Activated CD8-positive, alpha-beta memory T cell treated with anti-CD3 and anti-CD28 coated beads for 1 hour (primary cell): ENCODE measurements around the gene DAPP1.
"Not testable (repeated sequence)": the region's sequence is repeated elsewhere in the genome, so short reads cannot be mapped to it uniquely, and the experiment has no call there.

Experiments
- DNase-seq, 2 donors: peaks; one replicate each; pipeline ENCODE4 v3.0.0-alpha.2; 2020; ENCODE audit warnings: low read depth in 1 of 2; ENCODE audit errors: extremely low read depth in 1 of 2

The DAPP1 gene

DNA sequence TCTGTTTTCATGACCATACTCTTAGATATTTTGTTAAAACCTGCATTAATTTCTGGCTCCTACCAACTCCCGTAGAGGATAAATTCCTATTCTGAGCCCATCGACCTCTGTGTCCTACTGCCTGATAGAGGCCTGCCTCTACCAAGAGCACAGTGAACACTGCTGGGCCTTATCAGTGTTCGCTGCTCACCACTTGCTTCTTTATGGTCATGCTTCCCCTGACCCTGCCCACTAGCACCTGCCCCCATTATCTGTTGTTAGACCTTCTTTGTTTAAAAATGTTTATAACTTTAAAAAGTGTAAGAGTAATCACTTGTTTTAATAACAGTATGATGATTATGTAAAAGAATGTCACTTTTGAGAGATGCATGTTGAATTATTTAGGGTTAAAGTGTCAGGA lies 6.1 kb downstream of the DAPP1 start:
- DNase-seq: no peak

DNA sequence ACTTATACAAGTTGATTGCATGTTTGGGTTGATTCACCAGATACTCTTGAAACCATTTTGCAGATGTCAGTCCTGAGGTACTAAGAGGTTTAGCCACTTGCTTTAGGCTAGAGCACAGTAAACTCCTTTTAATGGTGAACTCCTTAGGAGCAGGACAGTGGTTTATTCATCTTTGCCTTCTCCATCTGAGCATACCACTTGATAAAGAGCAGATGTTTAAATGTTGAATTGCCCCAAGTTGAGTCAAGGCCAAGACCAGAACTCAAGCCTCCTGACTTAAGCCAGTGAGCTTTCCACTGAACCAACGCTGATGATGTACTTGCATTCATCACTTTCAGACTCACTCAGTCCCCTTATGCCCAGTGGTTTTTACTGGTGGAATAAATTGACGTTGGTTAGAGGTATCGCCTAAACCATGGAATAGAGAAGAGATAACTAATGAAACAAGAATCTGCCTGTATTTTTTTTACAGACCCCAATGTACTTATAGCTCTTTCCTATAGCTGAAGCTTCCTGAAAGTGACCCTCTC lies 7.5 kb downstream of the DAPP1 start:
- DNase-seq: no peak

DNA sequence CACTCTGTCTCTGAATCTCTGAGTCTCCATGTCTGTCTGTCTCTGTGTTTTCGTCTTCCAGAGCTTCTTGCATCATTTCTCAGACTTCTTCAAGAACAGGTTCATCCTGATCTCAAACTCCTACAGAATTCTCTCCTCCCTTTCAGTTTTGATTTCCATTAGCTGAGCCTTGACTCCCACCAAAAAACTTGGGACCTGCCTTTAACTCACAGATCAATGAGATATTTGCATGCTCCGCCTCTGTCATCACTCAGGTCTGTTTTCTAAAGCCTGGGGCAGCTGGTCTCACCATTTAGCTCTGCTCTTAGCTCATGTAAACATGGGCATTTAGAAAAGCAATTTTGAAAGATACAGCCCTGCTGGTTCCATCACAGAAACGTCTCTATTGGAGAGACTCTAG lies 8.6 kb downstream of the DAPP1 start:
- no peak for DNase-seq

DNA sequence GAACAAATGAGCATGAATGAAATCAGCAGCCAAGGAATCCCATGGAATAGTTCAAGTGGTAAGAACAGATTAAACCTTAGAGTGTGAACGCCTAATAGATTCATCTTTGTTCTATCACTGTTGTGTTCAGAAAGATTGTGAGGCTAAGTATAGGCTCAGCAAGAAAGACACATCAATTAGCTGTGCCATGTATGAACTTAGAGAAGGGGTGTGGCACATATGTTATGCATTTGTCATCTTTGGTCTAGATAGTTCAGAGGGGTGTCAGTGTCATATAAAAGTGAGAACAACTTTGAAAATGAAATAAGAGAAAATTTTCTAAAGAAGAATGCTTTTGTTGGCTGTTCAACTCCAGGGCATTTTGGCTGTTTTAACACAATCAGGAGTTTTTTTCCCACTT lies 9.4 kb downstream of the DAPP1 start:
- no peak for DNase-seq

DNA sequence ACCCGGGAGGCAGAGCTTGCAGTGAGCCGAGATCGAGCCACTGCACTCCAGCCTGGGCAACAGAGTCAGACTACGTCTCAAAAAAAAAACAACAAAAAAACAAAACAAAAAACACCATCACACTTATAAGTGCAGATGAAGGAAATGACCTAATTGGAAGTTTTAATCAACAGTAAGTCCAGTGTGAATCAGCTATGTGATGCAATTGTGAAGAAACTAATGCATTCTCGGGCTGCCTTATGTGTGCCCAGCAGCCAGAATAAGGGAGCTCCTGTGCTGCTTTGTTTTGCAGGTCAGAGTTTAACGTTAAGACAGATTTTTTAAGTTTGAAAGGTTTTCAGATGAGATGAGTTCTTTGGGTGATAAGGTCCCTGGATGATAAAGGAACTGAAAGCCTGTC lies 10.8 kb downstream of the DAPP1 start:
- no peak for DNase-seq

DNA sequence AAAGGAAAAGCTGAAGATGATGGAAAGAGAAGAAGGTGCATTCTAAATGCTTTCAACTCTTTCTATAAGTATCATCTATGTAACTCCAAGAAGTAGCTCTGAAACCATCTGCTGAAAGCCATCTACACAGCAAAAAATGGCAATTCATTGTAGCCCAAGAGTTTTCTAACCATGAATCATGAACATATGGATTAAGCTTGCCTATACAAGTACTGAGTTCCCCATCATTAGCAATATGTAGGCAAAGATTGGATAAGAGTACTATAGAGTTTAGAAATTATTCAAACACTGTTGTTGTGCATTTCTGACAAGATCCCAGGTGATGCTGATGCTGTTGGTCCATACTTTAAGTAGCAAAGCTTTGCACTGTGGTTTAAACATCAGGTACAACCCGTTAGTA lies 11.2 kb downstream of the DAPP1 start:
- no peak for DNase-seq

DNA sequence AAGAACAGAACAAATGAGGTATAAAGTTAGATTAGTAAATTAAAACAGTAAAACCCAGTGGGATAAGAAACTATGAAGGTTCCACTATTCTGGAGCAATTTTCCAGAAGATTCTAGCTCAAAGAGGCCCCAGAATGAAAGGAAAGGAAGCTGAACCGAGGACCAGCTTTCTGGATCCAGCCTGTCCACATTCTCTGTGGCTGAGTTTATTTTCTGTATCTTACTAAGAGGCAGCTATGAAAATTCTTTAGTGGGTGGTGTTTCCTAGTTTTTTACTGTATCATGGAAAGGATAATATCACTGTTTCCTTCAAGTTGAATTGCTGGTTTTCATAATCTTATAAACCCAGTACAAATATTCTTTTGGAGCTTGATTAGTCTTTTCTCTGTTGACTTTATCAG lies 11.8 kb downstream of the DAPP1 start:
- DNase-seq: no peak

DNA sequence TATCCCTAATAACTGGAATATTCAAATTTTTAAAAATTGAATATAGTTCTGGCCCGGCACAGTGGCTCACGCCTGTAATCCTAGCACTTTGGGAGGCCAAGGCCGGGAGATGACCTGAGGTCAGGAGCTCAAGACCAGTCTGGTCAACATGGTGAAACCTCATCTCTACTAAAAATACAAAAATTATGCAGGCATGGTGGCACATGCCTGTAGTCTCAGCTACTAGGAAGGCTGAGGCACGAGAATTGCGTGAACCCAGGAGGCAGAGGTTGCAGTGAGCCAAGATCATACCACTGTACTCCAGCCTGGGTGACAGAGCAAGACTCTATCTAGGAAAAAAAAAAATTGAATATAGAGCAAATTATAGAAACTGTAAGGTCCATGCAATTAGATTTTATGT lies 13.4 kb downstream of the DAPP1 start:
- not testable (repeated sequence) for DNase-seq

DNA sequence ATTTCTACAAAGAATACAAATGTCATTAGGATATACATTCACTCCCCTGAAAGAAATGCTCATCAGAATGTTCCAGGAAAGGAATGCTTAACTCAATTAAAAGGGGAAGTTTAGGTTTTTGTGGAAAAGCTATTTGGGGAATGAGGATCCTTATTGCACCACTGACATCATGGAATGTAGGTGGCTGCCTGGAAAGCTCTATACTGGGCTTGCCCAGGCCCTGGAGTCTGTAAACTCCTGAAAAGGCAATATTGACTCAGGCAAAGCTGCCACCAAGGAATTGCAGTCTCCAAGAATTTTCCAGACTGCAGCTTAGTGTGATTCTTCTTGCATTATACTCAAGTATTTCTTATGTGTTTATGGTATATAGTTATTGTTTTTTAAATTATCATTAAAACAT lies 15.7 kb downstream of the DAPP1 start:
- DNase-seq: no peak

DNA sequence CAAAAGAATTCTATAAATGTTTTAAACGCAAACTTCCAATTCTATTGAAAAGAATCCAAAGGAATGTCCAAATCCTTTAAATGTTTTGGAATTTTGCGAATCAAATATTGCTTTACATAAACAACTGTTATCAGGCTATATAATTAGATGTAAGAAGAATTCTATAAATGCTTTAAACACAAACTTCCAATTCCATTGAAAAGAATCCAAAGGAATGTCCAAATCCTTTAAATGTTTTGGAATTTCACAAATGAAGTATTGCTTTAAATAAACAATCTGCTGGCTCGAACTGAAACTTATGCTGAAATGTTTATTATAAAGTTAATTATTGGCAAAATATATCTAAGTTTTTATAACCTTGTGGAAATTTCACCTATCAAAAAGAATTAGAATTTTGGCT lies 16.1 kb downstream of the DAPP1 start:
- DNase-seq: no peak

DNA sequence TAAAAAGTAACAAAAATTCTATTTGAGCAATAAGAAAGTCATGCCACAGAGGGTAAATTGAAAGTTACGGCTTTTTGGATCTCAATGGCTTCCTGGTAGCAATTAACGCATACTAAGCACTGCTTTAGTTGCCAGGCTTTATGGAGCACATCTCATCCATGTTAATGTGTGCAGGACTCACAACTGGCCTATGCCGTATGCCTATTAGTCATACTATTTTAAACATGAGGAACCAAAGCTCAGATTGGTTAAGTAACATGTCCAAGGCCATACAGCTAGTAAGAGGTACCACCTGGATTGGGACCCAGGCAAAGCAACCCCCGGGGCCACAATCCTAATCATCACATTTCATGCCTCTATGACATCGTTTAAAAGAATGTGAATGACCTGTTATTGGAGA lies 17.1 kb downstream of the DAPP1 start:
- no peak for DNase-seq

DNA sequence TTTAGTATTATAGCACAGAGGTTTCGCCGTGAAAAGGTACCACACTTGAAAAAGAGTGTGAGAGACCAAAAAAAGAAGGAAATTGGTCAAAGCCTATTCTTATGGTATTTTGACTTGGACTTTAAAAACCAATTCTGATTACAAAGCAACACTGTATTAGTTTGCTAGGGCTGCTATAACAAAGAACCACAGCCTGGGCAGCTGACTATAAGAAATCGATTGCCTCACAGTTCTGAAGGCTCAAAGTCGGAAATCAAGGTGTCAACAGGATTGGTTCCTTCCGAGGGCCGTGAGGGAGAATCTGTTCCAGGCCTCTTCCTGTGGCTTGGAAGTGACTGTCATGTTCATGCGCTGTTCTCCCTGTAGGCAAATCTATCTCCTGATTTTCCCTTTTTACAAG lies 17.9 kb downstream of the DAPP1 start:
- DNase-seq: no peak

DNA sequence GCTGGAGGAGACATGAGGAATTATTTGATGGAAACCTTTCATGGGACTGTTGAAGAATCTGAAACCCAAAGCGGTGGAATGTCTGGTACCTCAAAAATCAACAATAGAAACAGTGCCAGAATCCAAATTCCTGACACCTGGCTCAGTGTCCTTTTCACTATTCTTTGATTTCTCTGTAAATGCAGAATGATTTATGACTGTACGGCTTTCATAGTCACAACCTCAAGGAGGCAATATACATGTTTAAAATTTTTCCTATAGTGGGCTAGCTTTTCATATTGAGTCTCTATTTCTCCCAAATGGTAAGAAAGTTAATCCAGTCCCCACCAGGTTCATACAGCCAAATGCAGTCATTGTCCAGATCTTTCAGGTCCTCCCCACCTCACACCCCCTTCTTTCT lies 19.3 kb downstream of the DAPP1 start:
- DNase-seq: no peak

DNA sequence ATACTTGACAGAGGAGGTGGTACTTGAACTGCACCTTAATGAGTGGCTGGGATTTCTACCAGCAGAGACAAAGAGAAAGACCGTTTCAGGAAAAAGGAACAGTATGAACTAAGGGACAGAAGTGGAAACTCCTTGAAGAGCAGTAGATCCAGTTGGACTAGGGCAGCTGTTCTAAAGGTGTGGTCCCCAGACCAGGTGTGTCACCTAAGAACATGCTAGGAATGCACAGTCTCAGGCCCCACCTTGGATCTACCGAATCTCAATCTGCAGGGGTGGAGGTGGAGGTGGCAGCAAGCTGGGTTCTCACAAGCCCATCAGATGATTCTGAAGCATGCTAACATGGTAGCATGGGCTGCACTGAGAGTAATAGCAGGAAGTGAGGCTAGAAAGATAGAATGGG lies 22.3 kb downstream of the DAPP1 start:
- DNase-seq: no peak

DNA sequence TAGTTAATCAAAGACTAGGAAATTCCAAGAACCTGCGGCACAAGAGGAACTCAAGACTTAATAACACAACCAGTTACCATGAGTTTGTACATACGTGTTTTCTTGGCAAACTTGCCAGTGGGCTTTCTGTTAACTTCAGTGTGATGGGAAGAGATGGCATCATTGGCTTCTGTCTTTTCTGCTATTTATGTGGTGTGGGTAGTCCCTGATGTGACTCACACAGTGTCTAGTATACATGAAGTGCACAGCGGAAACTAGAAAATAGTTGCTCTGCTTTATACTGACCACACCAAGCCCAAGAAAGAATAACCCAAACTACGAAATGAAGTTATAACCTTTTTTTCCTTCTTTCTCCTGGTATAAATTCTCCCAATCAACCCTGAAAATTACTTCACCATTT lies 24.5 kb downstream of the DAPP1 start:
- no peak for DNase-seq

DNA sequence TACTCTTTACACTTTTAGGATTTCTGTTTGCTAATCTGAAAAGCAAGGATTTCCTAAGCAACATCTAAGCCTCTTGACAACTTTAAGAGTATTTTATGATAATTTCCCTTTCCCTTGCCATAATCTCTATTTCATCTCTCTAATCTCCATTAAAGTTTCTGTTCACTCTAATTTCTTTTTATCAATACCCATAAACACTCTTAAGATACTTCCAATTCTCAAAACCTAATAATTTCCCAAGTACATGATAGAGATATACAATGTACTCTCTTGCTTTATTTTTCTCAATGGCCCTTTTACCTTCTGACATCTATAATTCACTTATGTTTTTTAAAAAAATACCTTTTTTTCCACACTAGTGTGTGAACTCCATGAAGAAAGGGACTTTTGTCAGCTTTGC lies 26.8 kb downstream of the DAPP1 start:
- no peak for DNase-seq

DNA sequence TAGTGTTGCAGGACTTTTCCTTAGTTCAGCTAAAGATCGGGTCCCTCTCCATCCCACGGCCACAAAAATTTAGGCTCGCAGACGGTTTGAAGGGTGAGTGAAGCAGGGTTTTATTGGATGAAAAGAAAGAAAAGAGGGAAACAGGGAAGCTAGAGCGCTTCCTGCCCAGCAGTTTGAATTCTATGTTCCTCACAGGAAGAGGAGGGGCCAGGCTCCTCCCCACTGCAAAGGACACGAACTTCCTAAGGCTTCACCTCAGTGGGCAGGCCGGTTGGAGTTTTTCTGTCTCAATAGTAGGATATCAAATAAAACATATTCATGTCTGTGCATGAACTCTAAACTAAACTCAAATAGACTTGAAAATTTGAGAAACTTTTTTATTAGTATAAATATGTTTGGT lies 27.4 kb downstream of the DAPP1 start:
- no peak for DNase-seq

DNA sequence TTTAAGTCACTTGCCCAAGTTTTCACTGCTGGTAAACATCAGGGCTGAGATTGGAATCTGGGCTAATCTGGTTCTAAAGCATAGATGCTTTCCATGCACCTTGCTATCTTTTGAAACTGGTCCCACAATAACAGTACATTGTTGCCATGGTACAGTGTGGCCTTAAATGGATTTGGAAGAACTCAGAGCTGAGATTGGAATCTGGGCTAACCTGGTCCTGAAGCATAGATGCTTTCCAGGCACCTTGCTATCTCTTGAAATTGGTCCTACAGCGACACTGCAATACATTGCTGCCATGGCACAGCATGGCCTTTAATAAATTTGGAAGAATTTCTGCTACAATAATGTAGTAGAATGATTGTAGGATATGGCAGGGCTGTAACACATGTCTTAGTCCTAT lies 28.6 kb downstream of the DAPP1 start:
- no peak for DNase-seq

DNA sequence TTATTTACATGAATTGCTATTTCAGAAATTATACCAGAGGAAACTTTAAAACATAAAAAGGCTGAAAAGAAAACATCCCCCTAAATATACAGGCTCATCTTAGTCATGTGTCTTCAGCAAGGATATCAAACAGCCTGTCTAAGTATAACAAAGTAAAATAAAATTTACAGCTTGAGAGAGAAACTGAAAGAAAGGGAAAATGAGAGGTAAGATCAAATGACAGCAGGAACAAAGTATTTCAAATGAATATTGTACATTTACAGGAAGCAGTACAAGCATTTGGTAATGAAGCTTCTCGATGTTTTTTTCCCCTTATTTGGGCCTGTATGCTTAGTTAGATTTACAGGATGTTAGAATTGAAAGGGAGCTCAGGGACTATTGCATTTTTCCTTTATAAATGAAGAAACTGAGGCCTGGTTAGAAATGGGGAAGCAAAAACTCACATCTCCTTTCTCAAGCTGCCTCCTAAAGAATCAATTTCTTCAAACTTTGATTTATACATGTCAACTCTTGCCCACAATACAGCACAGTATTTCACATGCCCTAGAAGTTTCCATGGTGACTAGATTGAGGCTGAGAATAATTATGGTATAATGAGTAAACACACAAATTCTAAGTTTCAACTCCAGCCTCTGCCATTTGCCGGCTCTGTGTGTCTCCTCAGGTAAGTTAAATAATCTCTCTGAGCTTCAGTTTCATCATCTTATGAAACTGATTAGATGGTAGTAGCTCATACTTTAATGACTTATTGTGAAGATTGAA lies 29.3 kb downstream of the DAPP1 start:
- DNase-seq: no peak

DNA sequence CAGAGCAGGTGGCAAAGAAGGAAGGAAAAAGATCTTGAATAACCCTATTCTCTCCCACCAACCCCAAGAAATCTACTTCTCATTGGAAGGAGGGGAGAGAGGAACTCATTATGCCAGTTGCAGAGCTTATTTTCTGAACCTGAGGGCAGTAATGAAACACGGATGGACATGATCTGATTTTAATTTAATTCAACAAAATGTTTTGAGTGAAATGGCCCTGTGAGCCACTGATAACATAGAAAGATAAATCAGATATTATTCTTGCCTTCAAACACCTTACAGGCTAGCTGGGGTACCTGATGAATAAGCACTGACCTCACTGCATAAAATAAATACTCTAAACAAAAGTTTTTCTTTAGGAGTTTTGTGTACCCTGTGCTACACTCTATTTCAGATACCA lies 30.3 kb downstream of the DAPP1 start:
- no peak for DNase-seq

DNA sequence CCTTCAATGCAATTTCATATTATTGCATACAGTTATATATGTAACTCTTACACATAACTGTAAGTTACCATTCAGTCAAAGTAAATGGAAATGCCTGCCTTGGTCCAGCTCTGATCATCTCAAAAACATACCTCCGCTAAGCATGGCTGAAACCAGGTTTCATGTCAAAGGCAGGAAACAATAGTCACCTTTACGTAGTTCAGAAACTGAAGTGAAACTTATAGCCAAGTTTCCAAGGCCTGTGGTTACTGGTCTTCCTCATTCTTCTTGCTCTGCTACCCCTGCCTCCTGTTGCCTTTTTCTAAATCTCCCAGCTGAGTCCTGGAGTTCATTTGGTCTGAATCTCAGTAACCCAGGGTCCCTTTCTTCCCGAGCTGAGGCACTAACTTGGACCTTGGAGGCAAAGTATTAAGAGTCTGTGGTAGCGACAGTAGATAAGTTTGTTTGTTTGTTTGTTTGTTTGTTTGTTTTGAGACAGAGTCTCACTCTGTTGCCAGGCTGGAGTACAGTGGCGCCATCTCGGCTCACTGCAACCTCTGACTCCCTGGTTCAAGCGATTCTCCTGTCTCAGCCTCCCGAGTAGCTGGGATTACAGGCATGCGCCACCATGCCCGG lies 30.8 kb downstream of the DAPP1 start:
- no peak for DNase-seq

DNA sequence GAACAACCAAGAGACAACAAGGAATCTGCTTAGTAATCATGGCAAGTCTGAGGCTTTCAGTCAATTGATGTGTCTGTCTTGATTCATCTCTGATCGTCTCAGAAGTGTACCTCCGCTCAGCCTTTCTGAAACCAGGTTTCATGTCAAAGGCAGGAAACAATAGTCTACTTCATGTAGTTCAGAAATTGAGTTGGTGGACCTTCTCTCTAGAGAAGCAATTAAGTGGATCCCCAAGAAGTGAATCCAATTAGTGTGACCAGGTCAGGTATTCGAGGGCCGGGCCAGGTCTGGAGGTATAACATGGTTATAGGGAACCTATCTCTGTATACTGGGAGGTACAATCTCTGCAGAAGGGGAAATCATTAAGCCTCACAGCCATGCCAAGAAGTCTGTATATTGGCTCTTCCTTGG lies 32.0 kb downstream of the DAPP1 start:
- no peak for DNase-seq
